ENCODE measurements around the gene HOXC5. TPM values are rescaled to one million over a fixed set of nuclear protein-coding genes. Genes with fewer than 3 reads are reported as not detected.

The HOXC5 gene
- total and polyA plus RNA-seq, 9 donors: 0.54 to 1.6 (median 1.0) TPM

- no peaks in the 10 kb centered on the region for H3K36me3 ChIP-seq (ENCODE audit: control insufficient read depth, insufficient read depth, low read length)
- peaks cover 88% of the 10 kb centered on the region for H3K27me3 ChIP-seq (ENCODE audit: control insufficient read depth, insufficient read depth, low read length)
- peak overlapping the region; percentile 81 for H3K4me3 ChIP-seq (ENCODE audit: low read length)
- H3K9me3 ChIP-seq (replicated peaks; ENCODE audit: control insufficient read depth, low read depth, low read length): no peaks in the 10 kb centered on the region
- DNase-seq: peak; percentile 91
- H3K4me1 ChIP-seq (ENCODE audit: control insufficient read depth, insufficient read depth, low read length): peaks cover 74% of the 10 kb centered on the region
- under 1% methylated on average over 42 of the region's 48 CpGs for WGBS (ENCODE audit: insufficient coverage)
- peak overlapping the region; percentile 99 for H3K27ac ChIP-seq (ENCODE audit: low read length)
These were observed 37.2 kb upstream of the HOXC5 start for GRCh38 chr12:53995378-53996239.

- Histone ChIP-seq H3K4me1 (ENCODE audit: control insufficient read depth, insufficient read depth, low read length) (peaks cover 73% of the 10 kb centered on the region), H3K27ac (ENCODE audit: low read length) (peak overlapping the region; percentile 99), H3K4me3 (ENCODE audit: low read length) (peak overlapping the region; percentile 81)
These were observed 36.3 kb upstream of the HOXC5 start for GRCh38 chr12:53996240-53997203.

GRCh38 chr12:53997204-53998109 lies 35.4 kb upstream of the HOXC5 start:
- H3K4me1 ChIP-seq (ENCODE audit: control insufficient read depth, insufficient read depth, low read length): peaks cover 73% of the 10 kb centered on the region
- peak overlapping the region; percentile 99 for H3K27ac ChIP-seq (ENCODE audit: low read length)
- WGBS (ENCODE audit: insufficient coverage): 12% methylated on average over 31 of the region's 35 CpGs
- DNase-seq: no peak
- peaks cover 1% of the 10 kb centered on the region for H3K36me3 ChIP-seq (ENCODE audit: control insufficient read depth, insufficient read depth, low read length)
- H3K9me3 ChIP-seq (replicated peaks; ENCODE audit: control insufficient read depth, low read depth, low read length): no peaks in the 10 kb centered on the region
- H3K4me3 ChIP-seq (ENCODE audit: low read length): peak overlapping the region; percentile 81
- H3K27me3 ChIP-seq (ENCODE audit: control insufficient read depth, insufficient read depth, low read length): peaks cover 85% of the 10 kb centered on the region

More at GRCh38 chr12:53996240-53997203, 36.3 kb upstream of the HOXC5 start:
- Histone ChIP-seq H3K27me3 (ENCODE audit: control insufficient read depth, insufficient read depth, low read length) (peaks cover 87% of the 10 kb centered on the region), H3K36me3 (ENCODE audit: control insufficient read depth, insufficient read depth, low read length) (no peaks in the 10 kb centered on the region), H3K9me3 (replicated peaks; ENCODE audit: control insufficient read depth, low read depth, low read length) (no peaks in the 10 kb centered on the region)
- DNase-seq: no peak
- WGBS (ENCODE audit: insufficient coverage): 29% methylated on average over 8 of the region's 29 CpGs

GRCh38 chr12:53998110-53998899 lies 34.5 kb upstream of the HOXC5 start:
- Histone ChIP-seq H3K4me3 (ENCODE audit: low read length) (peak overlapping the region; percentile 81), H3K27me3 (ENCODE audit: control insufficient read depth, insufficient read depth, low read length) (peaks cover 87% of the 10 kb centered on the region), H3K27ac (ENCODE audit: low read length) (peak overlapping the region; percentile 99), H3K36me3 (ENCODE audit: control insufficient read depth, insufficient read depth, low read length) (peaks cover 9% of the 10 kb centered on the region), H3K9me3 (replicated peaks; ENCODE audit: control insufficient read depth, low read depth, low read length) (no peaks in the 10 kb centered on the region), H3K4me1 (ENCODE audit: control insufficient read depth, insufficient read depth, low read length) (peaks cover 73% of the 10 kb centered on the region)
- DNase-seq: peak; percentile 79
- WGBS (ENCODE audit: insufficient coverage): 18% methylated on average over 2 of the region's 11 CpGs

GRCh38 chr12:53998900-53999236 lies 34.0 kb upstream of the HOXC5 start:
- WGBS (ENCODE audit: insufficient coverage): 0% methylated on average over 1 of the region's 13 CpGs
- H3K36me3 ChIP-seq (ENCODE audit: control insufficient read depth, insufficient read depth, low read length): peaks cover 9% of the 10 kb centered on the region
- peaks cover 75% of the 10 kb centered on the region for H3K4me1 ChIP-seq (ENCODE audit: control insufficient read depth, insufficient read depth, low read length)
- H3K27me3 ChIP-seq (ENCODE audit: control insufficient read depth, insufficient read depth, low read length): peaks cover 84% of the 10 kb centered on the region
- H3K4me3 ChIP-seq (ENCODE audit: low read length): peak overlapping the region; percentile 81
- DNase-seq: no peak
- peak overlapping the region; percentile 99 for H3K27ac ChIP-seq (ENCODE audit: low read length)
- no peaks in the 10 kb centered on the region for H3K9me3 ChIP-seq (replicated peaks; ENCODE audit: control insufficient read depth, low read depth, low read length)

- Histone ChIP-seq H3K36me3 (ENCODE audit: control insufficient read depth, insufficient read depth, low read length) (peaks cover 9% of the 10 kb centered on the region), H3K27ac (ENCODE audit: low read length) (peak overlapping the region; percentile 99), H3K27me3 (ENCODE audit: control insufficient read depth, insufficient read depth, low read length) (peaks cover 82% of the 10 kb centered on the region), H3K4me1 (ENCODE audit: control insufficient read depth, insufficient read depth, low read length) (peaks cover 78% of the 10 kb centered on the region), H3K4me3 (ENCODE audit: low read length) (peak overlapping the region; percentile 81), H3K9me3 (replicated peaks; ENCODE audit: control insufficient read depth, low read depth, low read length) (no peaks in the 10 kb centered on the region)
- WGBS (ENCODE audit: insufficient coverage): 0% methylated on average over 16 of the region's 35 CpGs
- DNase-seq: peak; percentile 97
These were observed 33.2 kb upstream of the HOXC5 start for GRCh38 chr12:53999559-54000115.

GRCh38 chr12:54000116-54001114 lies 32.4 kb upstream of the HOXC5 start, which contains the start of gene HOXC9:
TSS of gene HOXC9 (plus strand) at chr12:54000161. CDS start at chr12:54000189, 28 bp downstream.
- Histone ChIP-seq H3K27ac (ENCODE audit: low read length) (peak within 1 kb of the TSS; percentile 99), H3K4me3 (ENCODE audit: low read length) (peak within 1 kb of the TSS; percentile 81), H3K4me1 (ENCODE audit: control insufficient read depth, insufficient read depth, low read length) (peaks cover 79% of the 10 kb centered on the region), H3K9me3 (replicated peaks; ENCODE audit: control insufficient read depth, low read depth, low read length) (no peaks in the 10 kb centered on the region), H3K27me3 (ENCODE audit: control insufficient read depth, insufficient read depth, low read length) (peaks cover 80% of the 10 kb centered on the region), H3K36me3 (ENCODE audit: control insufficient read depth, insufficient read depth, low read length) (peaks cover 9% of the 10 kb centered on the region)
- no peak for DNase-seq
- WGBS (ENCODE audit: insufficient coverage): 0% methylated on average over 72 of the region's 87 CpGs
